Tibial nerve (tissue), 4 donors: ENCODE measurements around the gene NUBP2. TPM values are rescaled to one million over a fixed set of nuclear protein-coding genes. Genes with fewer than 3 reads are reported as not detected.

ENCODE experiments used
- DNase-seq, 2 donors: peaks; one replicate each; pipeline ENCODE4 v3.0.0-alpha.2; 2019; ENCODE audit warnings: low spot score in 2 of 2
- H3K27ac ChIP-seq, 4 donors: fragments of 200-600 bp; sonication (generic) in 3 of 4; one replicate each; pipeline ENCODE4 v1.5.1; 2017 to 2019; ENCODE audit warnings: mild to moderate bottlenecking in 1 of 4
- H3K27me3 ChIP-seq, 2 donors: fragments of 200-600 bp; sonication (generic) in 1 of 2; one replicate each; pipeline versions ENCODE4 v1.5.1 to v1.6.0; 2017 to 2019
- H3K36me3 ChIP-seq, 3 donors: fragments of 200-600 bp; sonication (generic); one replicate each; pipeline ENCODE4 v1.5.1; 2018 to 2019
- H3K4me1 ChIP-seq, 4 donors: fragments of 200-600 bp; sonication (generic) in 3 of 4; one replicate each; pipeline ENCODE4 v1.5.1; 2017 to 2019
- H3K4me3 ChIP-seq, 4 donors: fragments of 200-600 bp; sonication (generic) in 3 of 4; one replicate each; pipeline ENCODE4 v1.5.1; 2017 to 2019; ENCODE audit warnings: mild to moderate bottlenecking in 1 of 4, moderate library complexity in 1 of 4
- H3K9me3 ChIP-seq, 4 donors: fragments of 200-600 bp; sonication (generic) in 3 of 4; one replicate each; pipeline ENCODE4 v1.5.1; 2017 to 2019
- CTCF ChIP-seq, 5 experiments: fragments of 200-600 bp in 3 of 5; fragments of 450-650 bp in 2 of 5; sonication (generic) in 3 of 5; IDR thresholded peaks; one replicate each; pipeline ENCODE4 v1.5.1; 2016 to 2019; ENCODE audit warnings: antibody characterized with exemption in 5 of 5, mild to moderate bottlenecking in 3 of 5, moderate library complexity in 2 of 5
- EP300 ChIP-seq, 2 donors: sonication (generic); formaldehyde crosslinking; IDR thresholded peaks; one replicate each; pipeline ENCODE4 v1.6.1; 2017; ENCODE audit warnings: antibody characterized with exemption in 2 of 2, mild to moderate bottlenecking in 1 of 2
- POLR2A ChIP-seq, 2 donors: fragments of 450-650 bp; IDR thresholded peaks; one replicate each; pipeline ENCODE4 v1.6.1; 2017; ENCODE audit warnings: antibody characterized with exemption in 2 of 2, mild to moderate bottlenecking in 2 of 2, moderate library complexity in 2 of 2
- WGBS, 2 donors: methylation state at CpG; one replicate each; pipeline ENCODE4 v1.1.5; 2018; 5-methylcytosine and 5-hydroxymethylcytosine counted together
- total RNA-seq, 4 donors: library from RNA; depleted of rRNA; stranded (reverse); fragments of >200 nt; gene quantifications; one replicate each; pipeline ENCODE4 v1.1.0, GENCODE V29; 2016

Gene NUBP2
- total RNA-seq, 4 donors from 2014 or later: 73.5 to 93.9 (median 87.4) TPM

DNA sequence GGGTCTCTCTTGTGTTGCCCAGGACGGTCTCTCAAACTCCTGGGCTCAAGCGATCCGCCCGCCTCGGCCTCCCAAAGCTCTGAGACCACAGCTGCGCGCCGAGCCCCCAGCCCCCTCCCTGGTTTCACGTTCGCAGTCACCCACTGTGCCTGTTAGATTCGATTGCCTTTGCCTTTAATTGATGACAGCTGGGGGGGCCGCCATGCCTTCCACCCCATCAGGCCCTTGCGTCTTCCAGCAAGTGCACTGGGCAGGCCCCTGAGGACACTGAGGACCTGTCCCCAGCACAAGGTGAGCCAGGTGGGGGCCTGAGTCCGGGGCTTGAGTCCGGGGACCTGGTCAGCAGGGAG lies 7.5 kb downstream of the NUBP2 start:
- Histone ChIP-seq H3K36me3 (peaks cover 0 to 84% (median 6%) of the 10 kb centered on the region in 3 donors), H3K27me3 (no peaks in the 10 kb centered on the region), H3K9me3 (no peaks in the 10 kb centered on the region), H3K4me3 (no peak overlapping the region), H3K27ac (no peak overlapping the region), H3K4me1 (peaks cover 0 to 36% (median 3%) of the 10 kb centered on the region in 4 donors)
- DNase-seq: no peak
- 91 to 93% methylated on average over 13 to 15 of the region's 15 CpGs for WGBS, 2 donors
- TF ChIP-seq POLR2A (IDR thresholded peaks at IDR 0.05): no peak
- no peak for TF ChIP-seq EP300 (IDR thresholded peaks at IDR 0.05)
- no peak for TF ChIP-seq CTCF (IDR thresholded peaks at IDR 0.05)

- TF ChIP-seq EP300 (IDR thresholded peaks at IDR 0.05): no peak
- TF ChIP-seq POLR2A (IDR thresholded peaks at IDR 0.05): no peak
- TF ChIP-seq CTCF (IDR thresholded peaks at IDR 0.05): no peak
- Histone ChIP-seq H3K27me3 (no peaks in the 10 kb centered on the region), H3K36me3 (peaks cover 0 to 83% (median 6%) of the 10 kb centered on the region in 3 donors), H3K4me1 (peaks cover 0 to 31% (median 0%) of the 10 kb centered on the region in 4 donors), H3K27ac (no peak overlapping the region), H3K4me3 (no peak overlapping the region), H3K9me3 (no peaks in the 10 kb centered on the region)
- DNase-seq: no peak
- 86 to 95% methylated on average over 15 to 27 of the region's 44 CpGs for WGBS, 2 donors
Measured at GRCh38 chr16:1790611-1791255, 8.0 kb downstream of the NUBP2 start.

GRCh38 chr16:1791256-1791942 lies 8.6 kb downstream of the NUBP2 start:
- H3K27me3 ChIP-seq: no peaks in the 10 kb centered on the region
- peaks cover 0 to 76% (median 6%) of the 10 kb centered on the region in 3 donors for H3K36me3 ChIP-seq
- H3K4me3 ChIP-seq: no peak overlapping the region
- peaks cover 0 to 24% (median 0%) of the 10 kb centered on the region in 4 donors for H3K4me1 ChIP-seq
- H3K9me3 ChIP-seq: no peaks in the 10 kb centered on the region
- no peak overlapping the region for H3K27ac ChIP-seq
- 89 to 94% methylated on average over 11 to 25 of the region's 53 CpGs for WGBS, 2 donors
- no peak for DNase-seq
- TF ChIP-seq CTCF (IDR thresholded peaks at IDR 0.05): no peak
- no peak for TF ChIP-seq EP300 (IDR thresholded peaks at IDR 0.05)
- no peak for TF ChIP-seq POLR2A (IDR thresholded peaks at IDR 0.05)

GRCh38 chr16:1791943-1792812 lies 9.4 kb downstream of the NUBP2 start:
- H3K9me3 ChIP-seq: peaks cover 0 to 1% (median 0%) of the 10 kb centered on the region in 4 donors
- H3K36me3 ChIP-seq: peaks cover 0 to 68% (median 6%) of the 10 kb centered on the region in 3 donors
- no peak overlapping the region for H3K27ac ChIP-seq
- no peaks in the 10 kb centered on the region for H3K27me3 ChIP-seq
- peaks cover 0 to 21% (median 0%) of the 10 kb centered on the region in 4 donors for H3K4me1 ChIP-seq
- no peak overlapping the region for H3K4me3 ChIP-seq
- no peak for DNase-seq
- 87% methylated on average over 41 to 48 of the region's 59 CpGs for WGBS, 2 donors
- TF ChIP-seq EP300 (IDR thresholded peaks at IDR 0.05): no peak
- TF ChIP-seq CTCF (IDR thresholded peaks at IDR 0.05): no peak
- TF ChIP-seq POLR2A (IDR thresholded peaks at IDR 0.05): no peak
